GM15510 (cell line): ENCODE results near the gene CCDC183.

Experiments used
- POLR2A ChIP-seq: IDR thresholded peaks from 3 replicates; pipeline ENCODE4 v1.6.1; 2011; ENCODE audit warnings: borderline replicate concordance; ENCODE audit not compliant: insufficient read length; ENCODE audit errors: extremely low read depth

CCDC183 gene

GRCh38 chr9:136808806-136809158 lies 12.6 kb downstream of the CCDC183 start:
- no peak for TF ChIP-seq POLR2A

DNA sequence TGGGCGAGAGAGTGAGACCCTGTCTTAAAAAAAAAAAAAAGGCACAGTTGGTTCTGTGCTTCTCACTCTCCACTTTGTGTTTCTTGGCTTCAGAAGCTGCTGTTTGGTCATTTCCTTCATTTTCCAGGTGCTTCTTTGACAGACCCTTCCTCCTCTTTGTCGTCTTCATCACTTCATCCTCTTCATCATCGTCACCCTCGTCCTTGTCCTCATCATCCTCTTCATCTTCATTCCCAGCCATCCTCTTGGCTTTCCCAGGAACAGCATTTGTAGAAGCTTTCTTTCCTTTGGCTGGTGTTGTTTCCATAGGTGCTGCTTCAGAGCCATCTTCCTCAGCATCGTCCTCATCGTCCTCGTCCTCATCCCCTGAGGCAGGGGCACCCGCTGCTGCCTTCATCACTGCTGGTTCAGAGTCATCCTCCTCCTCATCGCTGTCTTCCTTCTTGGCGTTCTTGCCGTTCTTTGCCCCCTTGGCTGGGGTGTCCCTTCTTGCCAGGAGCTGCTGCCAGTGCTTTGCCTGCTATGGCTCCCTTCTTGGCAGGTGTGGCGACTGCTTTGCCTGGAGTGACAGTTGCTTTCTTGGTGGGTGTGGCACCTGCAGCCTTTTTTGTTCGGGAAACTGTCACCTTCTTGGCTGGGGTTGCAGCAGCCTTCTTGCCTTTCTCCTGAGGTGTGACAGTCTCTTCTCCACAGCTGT lies 18.7 kb downstream of the CCDC183 start:
- no peak for TF ChIP-seq POLR2A

- TF ChIP-seq POLR2A: no peak
These were observed 19.3 kb downstream of the CCDC183 start for GRCh38 chr9:136815422-136815782.

DNA sequence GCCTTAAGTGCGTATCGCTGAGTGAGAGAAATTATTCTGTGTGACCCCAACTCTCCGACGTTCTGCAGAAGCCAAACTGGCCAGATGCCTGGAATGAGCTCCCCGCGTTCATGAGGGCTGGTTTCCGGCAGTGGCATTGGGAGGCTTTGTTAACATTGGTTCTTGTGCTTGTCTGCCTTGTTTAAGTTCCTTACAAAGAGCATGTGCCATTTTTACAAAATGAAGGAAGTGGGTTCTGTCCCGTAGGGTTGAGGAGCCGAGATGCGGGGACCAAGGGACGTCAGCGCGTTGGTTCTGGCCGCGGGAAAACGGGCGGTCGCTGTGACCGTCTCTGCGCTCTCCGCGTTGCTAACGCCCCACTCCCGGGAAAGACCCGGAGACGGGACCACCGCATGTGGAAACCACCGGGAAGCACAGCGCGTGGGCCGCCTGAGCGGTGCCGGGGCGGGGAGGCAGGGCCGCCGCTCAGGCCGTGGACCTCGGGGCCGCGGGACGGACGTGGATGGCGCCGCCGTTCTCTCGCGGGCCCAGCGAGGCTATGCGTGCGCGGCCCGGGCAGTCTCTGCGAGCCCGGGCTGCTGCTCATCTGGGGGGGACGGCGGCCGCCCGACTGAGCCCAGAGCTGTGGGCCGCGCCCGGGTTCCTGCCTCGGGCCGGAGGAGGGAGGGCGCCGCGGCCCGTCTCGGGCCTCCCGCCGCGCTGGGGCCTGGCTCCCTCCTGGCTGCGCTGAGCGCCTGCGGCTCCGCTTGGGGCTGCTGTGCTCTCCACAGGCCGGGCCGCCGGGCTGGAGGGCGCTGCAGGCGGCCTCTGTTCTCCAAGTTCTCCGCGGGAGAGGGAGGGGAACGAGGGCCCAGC lies 25.1 kb downstream of the CCDC183 start:
- no peak for TF ChIP-seq POLR2A

GRCh38 chr9:136821826-136822544 lies 25.8 kb downstream of the CCDC183 start:
- no peak for TF ChIP-seq POLR2A

DNA sequence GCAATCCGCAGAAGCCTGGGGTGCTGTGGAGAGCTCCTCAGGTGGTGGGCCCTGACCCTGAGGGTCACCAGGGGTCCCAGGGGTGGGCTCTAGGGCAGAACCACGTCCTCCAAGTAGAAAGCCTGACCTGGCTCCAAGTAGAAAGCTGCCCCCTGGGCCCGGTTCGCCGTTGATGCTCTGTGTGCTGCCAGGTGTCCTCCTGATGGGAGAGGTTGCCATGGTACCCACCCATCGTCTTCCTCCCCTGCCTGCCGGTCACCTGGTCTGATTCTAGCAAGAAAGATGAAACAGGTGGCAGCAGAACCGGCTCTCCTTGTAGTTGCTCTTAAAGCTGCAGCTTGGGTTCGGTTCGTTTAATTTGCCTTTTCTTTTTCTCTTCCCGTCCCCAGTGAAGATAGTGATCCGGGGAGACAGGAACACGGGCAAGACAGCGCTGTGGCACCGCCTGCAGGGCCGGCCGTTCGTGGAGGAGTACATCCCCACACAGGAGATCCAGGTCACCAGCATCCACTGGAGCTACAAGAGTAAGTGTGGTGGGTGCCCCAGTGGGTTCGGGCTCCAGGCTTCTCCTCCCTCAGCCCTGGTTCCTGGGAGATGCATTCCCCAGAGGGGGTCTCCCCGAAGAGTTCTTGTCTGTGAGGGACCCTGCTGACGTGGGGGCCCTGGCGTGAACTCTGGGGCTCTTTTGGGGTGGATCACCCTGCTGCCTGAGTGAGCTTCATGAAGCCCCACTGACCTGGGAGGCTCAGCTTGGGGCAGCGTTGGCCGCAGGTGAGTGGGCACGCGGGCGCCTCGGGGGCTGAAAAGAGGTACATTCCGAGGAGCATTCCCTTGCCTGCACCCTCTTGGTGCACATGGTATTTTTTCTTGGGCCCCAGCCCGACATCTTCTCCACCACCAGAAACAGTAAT lies 27.3 kb downstream of the CCDC183 start:
- no peak for TF ChIP-seq POLR2A

DNA sequence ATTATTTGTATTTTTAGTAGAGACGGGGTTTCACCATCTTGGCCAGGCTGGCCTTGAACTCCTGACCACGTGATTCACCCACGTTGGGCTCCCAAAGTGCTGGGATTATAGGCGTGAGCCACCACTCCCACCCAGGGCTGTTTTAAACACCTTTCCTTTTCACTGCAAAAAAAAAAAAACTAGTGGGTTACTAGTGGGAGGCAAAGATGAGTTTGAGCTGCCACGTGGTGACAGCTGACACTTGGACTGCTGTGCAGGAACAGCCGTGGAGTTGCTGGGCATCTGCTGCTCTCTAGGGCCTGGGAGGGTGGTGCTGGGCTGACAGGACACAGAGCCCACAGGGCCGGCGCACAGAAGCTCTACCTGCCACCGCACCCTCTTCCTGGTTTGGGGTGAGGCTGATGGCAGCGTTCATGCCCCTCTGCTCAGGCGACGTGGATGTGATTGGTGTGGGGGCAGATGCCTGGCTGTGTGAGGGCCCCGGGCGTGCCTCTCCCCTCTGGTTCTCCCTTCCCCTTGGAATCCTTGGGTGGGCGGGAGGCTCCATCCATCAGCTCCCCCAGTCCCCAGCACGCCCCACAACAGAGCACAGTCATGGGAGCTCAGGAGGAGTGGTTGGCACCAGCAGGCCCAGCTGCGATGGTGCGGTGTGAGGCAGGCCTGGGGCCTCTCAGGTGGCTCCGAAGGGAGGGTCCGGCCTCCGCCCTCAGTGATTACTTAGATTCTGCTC lies 28.5 kb downstream of the CCDC183 start:
- no peak for TF ChIP-seq POLR2A

DNA sequence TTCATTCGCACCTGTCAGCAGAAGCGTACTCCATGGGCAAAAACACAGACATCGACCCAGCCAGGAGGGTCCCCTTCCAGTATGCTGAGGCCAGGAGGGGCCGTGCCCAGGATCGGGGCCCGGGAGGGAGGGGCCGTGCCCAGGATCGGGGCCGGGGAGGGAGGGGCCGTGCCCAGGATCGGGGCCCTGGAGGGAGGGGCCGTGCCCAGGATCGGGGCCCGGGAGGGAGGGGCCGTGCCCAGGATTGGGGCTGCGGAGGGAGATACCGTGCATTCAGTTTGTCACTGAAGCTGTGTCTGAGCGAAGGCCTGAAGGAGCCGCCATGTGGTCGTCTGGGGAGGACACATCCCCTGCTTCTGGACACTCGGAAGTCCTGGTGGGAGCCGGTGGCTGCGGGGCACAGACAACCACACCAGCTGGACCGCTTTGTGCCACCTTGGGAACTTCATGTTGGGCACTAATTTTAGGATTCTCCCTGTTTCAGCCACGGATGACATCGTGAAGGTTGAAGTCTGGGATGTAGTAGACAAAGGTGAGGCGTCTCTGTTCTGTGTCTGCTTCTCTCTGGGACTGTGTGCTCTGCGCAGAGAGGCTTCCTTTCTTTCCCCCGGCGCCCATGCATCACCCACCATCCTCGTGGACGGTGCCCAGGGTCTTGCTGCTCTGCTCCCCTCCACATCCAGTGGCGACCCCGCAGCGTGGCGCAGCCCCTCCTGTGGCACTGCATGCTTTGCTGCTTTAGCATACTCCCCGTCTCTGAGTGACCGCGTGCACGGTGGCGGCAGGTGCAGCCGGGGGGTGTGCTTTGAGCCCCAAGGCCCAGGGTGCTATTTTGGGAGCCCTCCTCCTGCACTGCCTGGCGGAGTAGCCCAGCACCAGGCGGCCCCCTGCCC lies 29.4 kb downstream of the CCDC183 start:
- no peak for TF ChIP-seq POLR2A

GRCh38 chr9:136826188-136826541 lies 30.0 kb downstream of the CCDC183 start:
- TF ChIP-seq POLR2A: no peak

DNA sequence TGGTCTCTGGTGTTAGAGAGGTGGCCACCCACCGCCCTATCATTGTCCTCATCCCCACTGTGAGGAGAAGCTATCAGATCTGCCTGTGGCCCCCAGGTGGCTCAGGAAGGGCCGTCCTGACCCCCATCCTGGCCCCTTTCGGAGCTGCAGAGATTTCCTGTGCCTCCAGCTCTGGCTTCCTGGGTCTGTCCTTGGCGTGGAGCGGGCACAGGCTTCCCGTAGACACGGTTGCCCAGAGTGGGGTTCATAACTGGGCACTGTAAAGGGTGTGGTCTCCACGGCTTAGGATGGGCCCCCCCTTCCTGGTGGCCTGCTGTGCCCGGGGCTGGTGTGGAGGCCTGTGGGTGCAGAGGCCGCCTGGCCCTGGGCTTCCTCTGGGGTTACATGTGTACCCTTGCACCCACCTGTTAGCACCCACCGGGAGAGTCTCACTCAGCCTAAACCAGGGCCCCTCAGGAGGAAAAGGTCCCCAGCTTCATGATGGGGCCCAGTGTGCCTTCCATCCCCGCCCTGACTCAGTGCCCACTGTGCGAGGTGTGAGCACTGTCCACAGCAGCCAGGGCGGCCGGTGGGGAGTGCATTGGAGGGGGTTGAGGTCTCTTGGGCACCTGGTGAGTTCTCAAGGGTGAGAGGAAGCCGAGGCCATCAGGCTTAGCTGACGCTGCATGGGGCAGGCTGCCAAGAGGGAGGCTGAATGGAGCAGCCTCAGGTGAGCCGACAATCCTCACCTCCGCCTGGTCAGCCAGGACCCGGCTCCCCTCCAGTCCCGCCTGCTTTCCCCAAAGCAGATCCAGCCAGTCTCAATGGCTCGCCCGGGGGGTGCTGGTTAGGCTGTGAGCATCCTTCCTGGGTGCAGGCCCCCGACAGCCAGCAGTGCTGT lies 30.8 kb downstream of the CCDC183 start:
- no peak for TF ChIP-seq POLR2A

DNA sequence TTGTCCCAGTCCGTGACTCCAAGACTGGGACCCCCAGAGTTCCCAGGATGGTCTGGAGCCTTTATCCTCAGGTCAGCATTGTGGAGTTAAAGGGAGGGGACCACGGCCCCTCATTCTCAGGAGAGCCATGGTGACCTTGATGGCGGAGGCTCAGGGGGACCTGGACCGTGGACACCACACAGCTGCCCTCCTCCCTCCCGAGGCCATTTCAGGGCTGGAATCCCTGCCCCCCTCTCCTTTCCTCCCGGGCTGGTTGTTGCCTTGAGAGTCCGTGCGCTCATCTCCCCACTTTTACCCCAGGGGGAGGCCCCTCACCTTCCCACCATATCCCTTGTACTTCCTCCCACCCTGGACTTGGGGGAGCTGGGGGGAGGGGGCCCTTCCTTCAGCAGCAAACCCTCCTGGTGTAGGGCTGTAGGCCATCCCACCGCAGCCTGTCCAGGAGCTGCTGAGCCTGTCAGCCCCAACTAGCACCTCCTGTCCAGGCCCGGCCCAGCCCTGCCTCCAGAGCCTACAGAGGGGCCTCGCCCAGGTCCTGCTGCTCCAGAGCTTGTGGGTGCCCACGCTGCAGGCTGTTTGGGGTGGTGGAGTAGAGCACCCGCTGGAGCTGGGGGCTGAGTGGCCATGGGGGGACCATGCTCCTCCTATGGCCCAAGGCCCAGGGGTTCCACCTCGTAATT lies 31.8 kb downstream of the CCDC183 start:
- TF ChIP-seq POLR2A: no peak

DNA sequence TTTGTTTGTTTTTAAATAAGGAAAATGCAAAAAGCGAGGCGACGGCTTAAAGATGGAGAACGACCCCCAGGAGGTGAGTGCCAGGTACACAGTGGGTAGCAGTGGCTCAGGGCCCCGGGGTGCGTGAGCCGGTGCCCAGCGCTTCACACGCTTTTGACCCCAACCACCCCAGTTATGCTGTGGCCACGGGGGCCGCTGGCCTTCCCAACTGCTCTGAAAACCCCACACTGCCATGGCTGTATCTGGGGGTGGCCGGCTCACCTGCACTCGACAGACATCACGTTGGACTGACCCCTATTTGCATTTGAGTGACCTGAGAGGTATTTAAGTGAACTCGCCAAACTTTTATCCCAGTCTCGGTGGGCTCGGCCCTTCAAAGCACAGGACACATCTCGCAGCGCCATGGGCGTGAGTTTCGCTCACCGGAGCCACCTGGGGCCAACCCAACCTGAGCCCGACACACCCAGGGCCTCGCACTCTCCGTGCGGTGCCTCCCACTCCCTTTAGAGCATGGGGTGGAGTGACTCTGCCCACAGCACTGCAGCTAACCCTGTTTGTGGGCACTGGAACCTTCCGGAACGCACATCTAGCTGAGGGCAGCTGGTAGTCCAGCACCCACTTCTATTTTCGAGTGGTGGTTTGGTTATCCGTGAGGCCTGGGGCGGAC lies 32.5 kb downstream of the CCDC183 start:
- no peak for TF ChIP-seq POLR2A

DNA sequence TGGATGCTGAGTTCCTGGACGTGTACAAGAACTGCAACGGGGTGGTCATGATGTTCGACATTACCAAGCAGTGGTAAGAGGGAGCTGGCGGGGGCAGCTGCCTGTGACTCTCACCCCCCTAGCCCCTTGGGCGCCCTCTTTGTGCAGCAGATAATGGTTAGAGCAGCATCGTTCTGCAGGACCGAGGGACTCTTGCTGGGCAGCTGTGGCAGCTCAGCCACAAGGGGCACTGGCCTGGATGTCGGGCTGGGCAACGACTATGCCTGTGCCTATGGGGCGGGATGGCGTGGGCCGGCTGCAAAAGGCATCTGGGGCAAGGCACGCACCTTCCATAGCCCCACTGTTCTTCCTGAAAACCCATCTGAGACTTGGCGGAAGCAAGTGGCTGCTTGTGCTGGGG lies 33.3 kb downstream of the CCDC183 start:
- TF ChIP-seq POLR2A: no peak
